ENCODE data around the gene IFNK. TPM values are rescaled to one million over a fixed set of nuclear protein-coding genes. Genes with fewer than 3 reads are reported as not detected.
"Not testable (repeated sequence)": the region's sequence is repeated elsewhere in the genome, so short reads cannot be mapped to it uniquely, and the experiment has no call there.

IFNK gene
- total RNA-seq, 2 experiments from 2014 or later = not detected

DNA sequence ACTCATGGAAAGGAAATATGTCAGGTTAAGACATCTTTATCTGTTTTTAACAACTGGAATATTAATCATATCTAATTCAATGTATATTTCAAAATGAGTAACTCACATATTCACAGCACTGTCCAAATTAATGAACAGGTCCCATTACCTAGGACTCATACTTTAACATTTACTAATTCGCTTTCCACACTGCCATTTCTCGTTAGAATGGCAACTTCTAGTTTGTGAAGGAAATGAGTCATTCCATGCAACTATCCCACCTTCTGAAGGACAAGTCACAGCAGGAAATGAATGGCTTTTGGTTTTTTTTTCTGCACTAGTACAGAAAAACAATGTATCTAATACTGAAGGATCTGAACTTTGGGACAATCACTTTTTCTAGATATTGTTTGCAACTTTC is 24.6 kb upstream of the IFNK start:
- Histone ChIP-seq H3K27ac (ENCODE audit: low read depth in 1 of 2, low read length in 2 of 2) (no peak overlapping the region), H3K27me3 (ENCODE audit: control insufficient read depth in 1 of 2, insufficient read depth in 2 of 2, low read length in 2 of 2) (no peaks in the 10 kb centered on the region), H3K4me3 (ENCODE audit: low read length) (no peak overlapping the region), H3K9me3 (ENCODE audit: control insufficient read depth in 1 of 2, insufficient read depth in 1 of 2, low read length in 2 of 2) (peaks cover 0 to 2% of the 10 kb centered on the region in 2 experiments), H3K4me1 (ENCODE audit: insufficient read depth, low read length) (no peaks in the 10 kb centered on the region), H3K36me3 (ENCODE audit: insufficient read depth, low read length) (no peaks in the 10 kb centered on the region)
- Mint-ChIP-seq H3K4me1 (ENCODE audit: low read depth) (no peaks in the 10 kb centered on the region), H3K27me3 (no peaks in the 10 kb centered on the region), H3K4me3 (no peak overlapping the region), H3K9me3 (no peaks in the 10 kb centered on the region), H3K27ac (no peak overlapping the region), H3K36me3 (ENCODE audit: low read depth) (no peaks in the 10 kb centered on the region)
- TF ChIP-seq, protein P1, sequence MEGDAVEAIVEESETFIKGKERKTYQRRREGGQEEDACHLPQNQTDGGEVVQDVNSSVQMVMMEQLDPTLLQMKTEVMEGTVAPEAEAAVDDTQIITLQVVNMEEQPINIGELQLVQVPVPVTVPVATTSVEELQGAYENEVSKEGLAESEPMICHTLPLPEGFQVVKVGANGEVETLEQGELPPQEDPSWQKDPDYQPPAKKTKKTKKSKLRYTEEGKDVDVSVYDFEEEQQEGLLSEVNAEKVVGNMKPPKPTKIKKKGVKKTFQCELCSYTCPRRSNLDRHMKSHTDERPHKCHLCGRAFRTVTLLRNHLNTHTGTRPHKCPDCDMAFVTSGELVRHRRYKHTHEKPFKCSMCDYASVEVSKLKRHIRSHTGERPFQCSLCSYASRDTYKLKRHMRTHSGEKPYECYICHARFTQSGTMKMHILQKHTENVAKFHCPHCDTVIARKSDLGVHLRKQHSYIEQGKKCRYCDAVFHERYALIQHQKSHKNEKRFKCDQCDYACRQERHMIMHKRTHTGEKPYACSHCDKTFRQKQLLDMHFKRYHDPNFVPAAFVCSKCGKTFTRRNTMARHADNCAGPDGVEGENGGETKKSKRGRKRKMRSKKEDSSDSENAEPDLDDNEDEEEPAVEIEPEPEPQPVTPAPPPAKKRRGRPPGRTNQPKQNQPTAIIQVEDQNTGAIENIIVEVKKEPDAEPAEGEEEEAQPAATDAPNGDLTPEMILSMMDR (IDR thresholded peaks at IDR 0.05) = no peak
- CTCF ChIA-PET = no interaction called here
- intact Hi-C loops (cut with DNase I, micrococcal nuclease) = loop anchor here in 1 of 2 experiments (10.0 kb wide), 1 partner anchor 75 kb away; no protein-coding TSS in a partner anchor
- POLR2A ChIA-PET = no interaction called here
- DNase-seq (peak in 2 of 14 experiments; percentile 12 to 30), ATAC-seq (ENCODE audit: poor library complexity) (no peak)

GRCh38 chr9:27500902-27501301 is 23.2 kb upstream of the IFNK start:
- CTCF ChIA-PET; H3K36me3 Mint-ChIP-seq (ENCODE audit: low read depth); H3K27ac Mint-ChIP-seq; H3K27ac ChIP-seq (ENCODE audit: low read depth in 1 of 2, low read length in 2 of 2); H3K9me3 ChIP-seq (ENCODE audit: control insufficient read depth in 1 of 2, insufficient read depth in 1 of 2, low read length in 2 of 2); intact Hi-C loops (cut with DNase I, micrococcal nuclease); H3K4me1 ChIP-seq (ENCODE audit: insufficient read depth, low read length); ATAC-seq (ENCODE audit: poor library complexity); H3K27me3 ChIP-seq (ENCODE audit: control insufficient read depth in 1 of 2, insufficient read depth in 2 of 2, low read length in 2 of 2); H3K36me3 ChIP-seq (ENCODE audit: insufficient read depth, low read length); H3K9me3 Mint-ChIP-seq; H3K4me3 ChIP-seq (ENCODE audit: low read length); H3K4me3 Mint-ChIP-seq; H3K27me3 Mint-ChIP-seq; DNase-seq; POLR2A ChIA-PET; H3K4me1 Mint-ChIP-seq (ENCODE audit: low read depth): not testable (repeated sequence)

GRCh38 chr9:27503623-27504022 is 20.5 kb upstream of the IFNK start:
- no peaks in the 10 kb centered on the region for H3K9me3 ChIP-seq (ENCODE audit: control insufficient read depth in 1 of 2, insufficient read depth in 1 of 2, low read length in 2 of 2)
- H3K27ac ChIP-seq (ENCODE audit: low read depth in 1 of 2, low read length in 2 of 2) = no peak overlapping the region
- ChIA-PET CTCF (no interaction called here), POLR2A (no interaction called here)
- H3K9me3 Mint-ChIP-seq = no peaks in the 10 kb centered on the region
- no peaks in the 10 kb centered on the region for H3K4me1 Mint-ChIP-seq (ENCODE audit: low read depth)
- H3K4me3 Mint-ChIP-seq = no peak overlapping the region
- DNase-seq (no peak), ATAC-seq (ENCODE audit: poor library complexity) (no peak)
- no peak overlapping the region for H3K27ac Mint-ChIP-seq
- H3K4me1 ChIP-seq (ENCODE audit: insufficient read depth, low read length) = no peaks in the 10 kb centered on the region
- H3K4me3 ChIP-seq (ENCODE audit: low read length) = no peak overlapping the region
- H3K36me3 ChIP-seq (ENCODE audit: insufficient read depth, low read length) = no peaks in the 10 kb centered on the region
- TF ChIP-seq, protein P1 (IDR thresholded peaks at IDR 0.05) = no peak
- no peaks in the 10 kb centered on the region for H3K36me3 Mint-ChIP-seq (ENCODE audit: low read depth)
- H3K27me3 ChIP-seq (ENCODE audit: control insufficient read depth in 1 of 2, insufficient read depth in 2 of 2, low read length in 2 of 2) = no peaks in the 10 kb centered on the region
- intact Hi-C loops (cut with DNase I, micrococcal nuclease) = no loop called here
- H3K27me3 Mint-ChIP-seq = no peaks in the 10 kb centered on the region

GRCh38 chr9:27504259-27504658 is 19.8 kb upstream of the IFNK start:
- DNase-seq (no peak), ATAC-seq (ENCODE audit: poor library complexity) (no peak)
- CTCF ChIA-PET = no interaction called here
- Histone ChIP-seq H3K4me1 (ENCODE audit: insufficient read depth, low read length) (no peaks in the 10 kb centered on the region), H3K9me3 (ENCODE audit: control insufficient read depth in 1 of 2, insufficient read depth in 1 of 2, low read length in 2 of 2) (no peaks in the 10 kb centered on the region), H3K4me3 (ENCODE audit: low read length) (no peak overlapping the region), H3K27me3 (ENCODE audit: control insufficient read depth in 1 of 2, insufficient read depth in 2 of 2, low read length in 2 of 2) (no peaks in the 10 kb centered on the region), H3K27ac (ENCODE audit: low read depth in 1 of 2, low read length in 2 of 2) (no peak overlapping the region), H3K36me3 (ENCODE audit: insufficient read depth, low read length) (no peaks in the 10 kb centered on the region)
- Mint-ChIP-seq H3K27ac (no peak overlapping the region), H3K9me3 (no peaks in the 10 kb centered on the region), H3K4me3 (no peak overlapping the region), H3K4me1 (ENCODE audit: low read depth) (no peaks in the 10 kb centered on the region), H3K36me3 (ENCODE audit: low read depth) (no peaks in the 10 kb centered on the region), H3K27me3 (no peaks in the 10 kb centered on the region)
- TF ChIP-seq, protein P1 (IDR thresholded peaks at IDR 0.05) = no peak
- POLR2A ChIA-PET = no interaction called here
- intact Hi-C loops (cut with DNase I, micrococcal nuclease) = no loop called here

Data from CD4-positive, alpha-beta T cell (primary cell).